WTC11 (cell line): ENCODE data around the gene ZNF609. TPM values are rescaled to one million over a fixed set of nuclear protein-coding genes. Genes with fewer than 3 reads are reported as not detected.

Experiments used
- ATAC-seq: fragments of 200-7000 bp; cut with Tn5 transposase; 2 replicates; pipeline ENCODE4 v1.10.0; 2021; ENCODE audit warnings: mild to moderate bottlenecking, moderate library complexity
- CTCF ChIA-PET: fragments of 300-600 bp; sonication (Branson Sonifier 250); formaldehyde crosslinking; loops from one replicate; lab custom pipeline; 2021; ENCODE audit warnings: antibody characterized with exemption; lab: Charles Lee
- POLR2A ChIA-PET: fragments of 350-600 bp; sonication (Branson Sonifier 250); formaldehyde crosslinking; loops from one replicate; lab custom pipeline; 2021; ENCODE audit warnings: antibody characterized with exemption; lab: Charles Lee
- DNase-seq: peaks from one replicate; pipeline ENCODE4 v3.0.0; 2021; ENCODE audit warnings: low spot score
- H3K27ac Mint-ChIP-seq: 2 replicates; pipeline ENCODE4 v1.8.0; 2021; ENCODE audit warnings: mixed read lengths
- H3K27me3 Mint-ChIP-seq: 2 replicates; pipeline ENCODE4 v1.8.0; 2021; ENCODE audit warnings: low read depth, mild to moderate bottlenecking, moderate library complexity, mixed read lengths
- H3K36me3 Mint-ChIP-seq: 2 replicates; pipeline ENCODE4 v1.8.0; 2021; ENCODE audit warnings: mixed read lengths
- H3K4me1 Mint-ChIP-seq: 2 replicates; pipeline ENCODE4 v1.8.0; 2022; ENCODE audit warnings: mixed read lengths
- H3K4me3 Mint-ChIP-seq: 2 replicates; pipeline ENCODE4 v1.8.0; 2021; ENCODE audit warnings: mild to moderate bottlenecking, moderate library complexity, mixed read lengths
- H3K9me3 Mint-ChIP-seq: 2 replicates; pipeline ENCODE4 v1.8.0; 2021; ENCODE audit warnings: mixed read lengths
- ATF2 ChIP-seq: sonication (generic); formaldehyde crosslinking; IDR thresholded peaks from 2 replicates; pipeline ENCODE4 v1.8.1; 2022; ENCODE audit warnings: low read depth, missing genetic modification reagents, borderline replicate concordance
- ESRRA ChIP-seq: sonication (generic); formaldehyde crosslinking; IDR thresholded peaks from 2 replicates; pipeline ENCODE4 v1.8.1; 2022; ENCODE audit warnings: mild to moderate bottlenecking, missing genetic modification reagents, borderline replicate concordance
- FOXP4 ChIP-seq: sonication (generic); formaldehyde crosslinking; IDR thresholded peaks from 2 replicates; pipeline ENCODE4 v1.8.0; 2022; ENCODE audit warnings: mild to moderate bottlenecking, missing genetic modification reagents
- IRF2 ChIP-seq: sonication (generic); formaldehyde crosslinking; IDR thresholded peaks from 2 replicates; pipeline ENCODE4 v1.8.0; 2022; ENCODE audit warnings: low read depth, missing genetic modification reagents, borderline replicate concordance
- MXD4 ChIP-seq: fragments of 250-450 bp; sonication (Bioruptor Pico); IDR thresholded peaks from 2 replicates; pipeline ENCODE4 v1.8.0; 2021; ENCODE audit warnings: mild to moderate bottlenecking, moderate library complexity, borderline replicate concordance
- PRRX2 ChIP-seq: fragments of 250-450 bp; sonication (Bioruptor Pico); IDR thresholded peaks from 2 replicates; pipeline ENCODE4 v1.8.0; 2021; ENCODE audit warnings: mild to moderate bottlenecking
- SMAD4 ChIP-seq: sonication (generic); formaldehyde crosslinking; IDR thresholded peaks from 2 replicates; pipeline ENCODE4 v1.8.0; 2022; ENCODE audit warnings: mild to moderate bottlenecking, missing genetic modification reagents
- SOX15 ChIP-seq: fragments of 250-450 bp; sonication (Bioruptor Pico); IDR thresholded peaks from 2 replicates; pipeline ENCODE4 v1.9.0; 2021; ENCODE audit warnings: mild to moderate bottlenecking
- SP1 ChIP-seq: sonication (generic); formaldehyde crosslinking; conservative IDR thresholded peaks from 2 replicates; pipeline ENCODE4 v1.8.1; 2022; ENCODE audit warnings: missing genetic modification reagents
- ZBTB43 ChIP-seq: sonication (generic); formaldehyde crosslinking; IDR thresholded peaks from 2 replicates; pipeline ENCODE4 v1.8.1; 2023; ENCODE audit warnings: mild to moderate bottlenecking, missing genetic modification reagents
- ZNF416 ChIP-seq: fragments of 250-450 bp; sonication (Bioruptor Pico); IDR thresholded peaks from 2 replicates; pipeline ENCODE4 v1.9.0; 2021; ENCODE audit warnings: mild to moderate bottlenecking, inconsistent platforms
- ZNF671 ChIP-seq: fragments of 250-450 bp; sonication (Bioruptor Pico); IDR thresholded peaks from 2 replicates; pipeline ENCODE4 v1.8.0; 2021; ENCODE audit warnings: mild to moderate bottlenecking
- ZSCAN18 ChIP-seq: fragments of 250-450 bp; sonication (Bioruptor Pico); IDR thresholded peaks from 2 replicates; pipeline ENCODE4 v2.1.2; 2022; ENCODE audit warnings: mild to moderate bottlenecking, moderate library complexity
- total RNA-seq: library from RNA; stranded (reverse); gene quantifications from 3 replicates; pipeline ENCODE4 v1.2.3, GENCODE V29; 2021
- TF ChIP-seq, protein P1 (sequence below): fragments of 250-450 bp; sonication (Bioruptor Pico); IDR thresholded peaks from 2 replicates; pipeline ENCODE4 v1.9.0; 2021; ENCODE audit warnings: mild to moderate bottlenecking
- TF ChIP-seq, protein P2 (sequence below): sonication (generic); formaldehyde crosslinking; IDR thresholded peaks from 2 replicates; pipeline ENCODE4 v1.8.1; 2023; ENCODE audit warnings: mild to moderate bottlenecking, moderate library complexity, missing genetic modification reagents
- TF ChIP-seq, protein P3 (sequence below): sonication (generic); formaldehyde crosslinking; IDR thresholded peaks from 2 replicates; pipeline ENCODE4 v1.8.0; 2022; ENCODE audit warnings: missing genetic modification reagents

The ZNF609 gene
- total RNA-seq, 1 experiment from 2014 or later: 47.4 TPM

DNA sequence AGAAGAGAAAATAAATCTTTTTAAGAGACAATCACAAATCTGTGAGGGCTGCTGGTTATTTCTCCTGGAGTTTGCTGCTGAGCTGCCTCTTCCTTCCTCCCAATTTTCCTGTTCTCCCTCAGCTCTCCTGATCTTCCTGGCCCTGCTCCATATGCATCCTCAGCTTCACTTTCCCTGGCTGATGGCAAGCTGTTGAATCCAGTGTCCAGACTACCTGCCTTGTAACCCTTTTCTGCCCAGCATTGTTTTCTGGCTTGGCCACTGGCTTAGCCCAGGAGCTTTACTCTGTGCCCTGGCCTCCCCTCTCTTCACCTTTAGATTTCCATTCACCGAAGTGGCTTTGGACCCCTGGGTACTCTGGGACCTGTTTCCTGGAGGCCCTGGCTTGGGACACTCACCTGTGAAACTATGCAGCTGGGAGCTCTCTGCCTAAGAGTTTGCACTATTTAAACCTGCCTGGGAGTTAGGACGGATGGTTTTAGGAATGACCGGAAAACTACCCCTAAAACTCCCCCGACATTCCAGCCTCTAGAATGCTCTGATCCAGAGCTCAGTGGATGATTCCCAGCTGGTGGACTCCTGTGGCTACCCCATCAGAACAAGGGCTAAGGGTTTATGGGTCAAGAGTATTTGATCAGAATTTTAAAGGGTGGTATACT is 225.0 kb downstream of the ZNF609 start (continued):
- TF ChIP-seq FOXP4 (CRISPR knock-in tag) (no peak), ATF2 (CRISPR knock-in tag) (no peak), ZSCAN18 (CRISPR knock-in tag) (no peak), ZBTB43 (CRISPR knock-in tag) (no peak)
- TF ChIP-seq, all 79 proteins: peak for 6

GRCh38 chr15:64686130-64686735 is 225.9 kb downstream of the ZNF609 start:
- POLR2A ChIA-PET: interaction anchor here (0.6 to 1.3 kb wide), 6 partner anchors 9 to 145 kb away, joined by 3 to 14 read pairs (median 4); no protein-coding TSS in a partner anchor
- peaks cover 60% of the 10 kb centered on the region for H3K4me1 Mint-ChIP-seq
- peaks cover 53% of the 10 kb centered on the region for H3K36me3 Mint-ChIP-seq
- H3K27me3 Mint-ChIP-seq: no peaks in the 10 kb centered on the region
- no peak; the same call in 1 of the 2 replicates for ATAC-seq
- CTCF ChIA-PET: interaction anchor here (0.7 to 8.5 kb wide), 14 partner anchors 7 to 416 kb away, joined by 3 to 84 read pairs (median 4); no protein-coding TSS in a partner anchor
- DNase-seq: no peak
- H3K9me3 Mint-ChIP-seq: no peaks in the 10 kb centered on the region
- TF ChIP-seq IRF2 (CRISPR knock-in tag) (no peak), ESRRA (CRISPR knock-in tag) (no peak), ZNF416 (CRISPR knock-in tag) (0 out of 2 replicates have a peak, but pooled peaks have one; percentile 55), MXD4 (CRISPR knock-in tag) (no peak), PRRX2 (CRISPR knock-in tag) (peak; percentile 5; the same call in 1 of the 2 replicates), SMAD4 (CRISPR knock-in tag) (no peak)
- TF ChIP-seq, protein P1, sequence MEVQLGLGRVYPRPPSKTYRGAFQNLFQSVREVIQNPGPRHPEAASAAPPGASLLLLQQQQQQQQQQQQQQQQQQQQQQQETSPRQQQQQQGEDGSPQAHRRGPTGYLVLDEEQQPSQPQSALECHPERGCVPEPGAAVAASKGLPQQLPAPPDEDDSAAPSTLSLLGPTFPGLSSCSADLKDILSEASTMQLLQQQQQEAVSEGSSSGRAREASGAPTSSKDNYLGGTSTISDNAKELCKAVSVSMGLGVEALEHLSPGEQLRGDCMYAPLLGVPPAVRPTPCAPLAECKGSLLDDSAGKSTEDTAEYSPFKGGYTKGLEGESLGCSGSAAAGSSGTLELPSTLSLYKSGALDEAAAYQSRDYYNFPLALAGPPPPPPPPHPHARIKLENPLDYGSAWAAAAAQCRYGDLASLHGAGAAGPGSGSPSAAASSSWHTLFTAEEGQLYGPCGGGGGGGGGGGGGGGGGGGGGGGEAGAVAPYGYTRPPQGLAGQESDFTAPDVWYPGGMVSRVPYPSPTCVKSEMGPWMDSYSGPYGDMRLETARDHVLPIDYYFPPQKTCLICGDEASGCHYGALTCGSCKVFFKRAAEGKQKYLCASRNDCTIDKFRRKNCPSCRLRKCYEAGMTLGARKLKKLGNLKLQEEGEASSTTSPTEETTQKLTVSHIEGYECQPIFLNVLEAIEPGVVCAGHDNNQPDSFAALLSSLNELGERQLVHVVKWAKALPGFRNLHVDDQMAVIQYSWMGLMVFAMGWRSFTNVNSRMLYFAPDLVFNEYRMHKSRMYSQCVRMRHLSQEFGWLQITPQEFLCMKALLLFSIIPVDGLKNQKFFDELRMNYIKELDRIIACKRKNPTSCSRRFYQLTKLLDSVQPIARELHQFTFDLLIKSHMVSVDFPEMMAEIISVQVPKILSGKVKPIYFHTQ (CRISPR knock-in tag): peak; percentile 57; the same call in 1 of the 2 replicates
- H3K27ac Mint-ChIP-seq: peak overlapping the region; percentile 93
- no peak overlapping the region for H3K4me3 Mint-ChIP-seq

DNA sequence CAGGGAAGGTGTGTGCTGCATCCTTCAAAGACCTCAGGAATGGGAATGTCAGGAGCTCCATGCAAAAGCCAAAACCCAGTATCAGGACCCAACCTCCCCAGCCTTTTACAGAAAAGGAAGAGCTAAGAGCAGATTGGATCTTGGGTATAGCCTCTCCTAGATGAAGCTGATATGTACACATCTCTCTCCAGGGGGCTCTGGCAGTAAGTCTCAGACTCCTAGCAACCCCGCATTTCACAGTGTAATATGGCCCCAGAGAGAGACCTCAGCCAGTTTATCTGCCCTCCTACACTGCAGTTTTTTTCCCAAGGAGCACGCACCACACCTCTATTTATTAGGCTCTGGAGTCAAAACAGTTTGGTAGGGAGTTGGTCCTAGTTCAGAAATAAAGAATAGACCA is 226.8 kb downstream of the ZNF609 start:
- Mint-ChIP-seq H3K9me3 (no peaks in the 10 kb centered on the region), H3K36me3 (peaks cover 48% of the 10 kb centered on the region), H3K4me1 (peaks cover 67% of the 10 kb centered on the region), H3K27ac (peak overlapping the region; percentile 93), H3K4me3 (no peak overlapping the region), H3K27me3 (no peaks in the 10 kb centered on the region)
- ATAC-seq (peak; percentile 17), DNase-seq (no peak)
- POLR2A ChIA-PET: interaction anchor here (1.1 to 1.3 kb wide), 3 partner anchors 8 to 74 kb away, joined by 3 to 14 read pairs (median 3); no protein-coding TSS in a partner anchor
- CTCF ChIA-PET: interaction anchor here (0.5 to 8.5 kb wide), 17 partner anchors 8 to 246 kb away, joined by 3 to 84 read pairs (median 4); no protein-coding TSS in a partner anchor
- TF ChIP-seq SP1 (CRISPR knock-in tag) (no peak), SOX15 (CRISPR knock-in tag) (no peak), ZNF671 (CRISPR knock-in tag) (no peak)
- TF ChIP-seq, protein P2, sequence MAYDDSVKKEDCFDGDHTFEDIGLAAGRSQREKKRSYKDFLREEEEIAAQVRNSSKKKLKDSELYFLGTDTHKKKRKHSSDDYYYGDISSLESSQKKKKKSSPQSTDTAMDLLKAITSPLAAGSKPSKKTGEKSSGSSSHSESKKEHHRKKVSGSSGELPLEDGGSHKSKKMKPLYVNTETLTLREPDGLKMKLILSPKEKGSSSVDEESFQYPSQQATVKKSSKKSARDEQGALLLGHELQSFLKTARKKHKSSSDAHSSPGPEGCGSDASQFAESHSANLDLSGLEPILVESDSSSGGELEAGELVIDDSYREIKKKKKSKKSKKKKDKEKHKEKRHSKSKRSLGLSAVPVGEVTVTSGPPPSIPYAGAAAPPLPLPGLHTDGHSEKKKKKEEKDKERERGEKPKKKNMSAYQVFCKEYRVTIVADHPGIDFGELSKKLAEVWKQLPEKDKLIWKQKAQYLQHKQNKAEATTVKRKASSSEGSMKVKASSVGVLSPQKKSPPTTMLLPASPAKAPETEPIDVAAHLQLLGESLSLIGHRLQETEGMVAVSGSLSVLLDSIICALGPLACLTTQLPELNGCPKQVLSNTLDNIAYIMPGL (CRISPR knock-in tag): no peak
- TF ChIP-seq, protein P3, sequence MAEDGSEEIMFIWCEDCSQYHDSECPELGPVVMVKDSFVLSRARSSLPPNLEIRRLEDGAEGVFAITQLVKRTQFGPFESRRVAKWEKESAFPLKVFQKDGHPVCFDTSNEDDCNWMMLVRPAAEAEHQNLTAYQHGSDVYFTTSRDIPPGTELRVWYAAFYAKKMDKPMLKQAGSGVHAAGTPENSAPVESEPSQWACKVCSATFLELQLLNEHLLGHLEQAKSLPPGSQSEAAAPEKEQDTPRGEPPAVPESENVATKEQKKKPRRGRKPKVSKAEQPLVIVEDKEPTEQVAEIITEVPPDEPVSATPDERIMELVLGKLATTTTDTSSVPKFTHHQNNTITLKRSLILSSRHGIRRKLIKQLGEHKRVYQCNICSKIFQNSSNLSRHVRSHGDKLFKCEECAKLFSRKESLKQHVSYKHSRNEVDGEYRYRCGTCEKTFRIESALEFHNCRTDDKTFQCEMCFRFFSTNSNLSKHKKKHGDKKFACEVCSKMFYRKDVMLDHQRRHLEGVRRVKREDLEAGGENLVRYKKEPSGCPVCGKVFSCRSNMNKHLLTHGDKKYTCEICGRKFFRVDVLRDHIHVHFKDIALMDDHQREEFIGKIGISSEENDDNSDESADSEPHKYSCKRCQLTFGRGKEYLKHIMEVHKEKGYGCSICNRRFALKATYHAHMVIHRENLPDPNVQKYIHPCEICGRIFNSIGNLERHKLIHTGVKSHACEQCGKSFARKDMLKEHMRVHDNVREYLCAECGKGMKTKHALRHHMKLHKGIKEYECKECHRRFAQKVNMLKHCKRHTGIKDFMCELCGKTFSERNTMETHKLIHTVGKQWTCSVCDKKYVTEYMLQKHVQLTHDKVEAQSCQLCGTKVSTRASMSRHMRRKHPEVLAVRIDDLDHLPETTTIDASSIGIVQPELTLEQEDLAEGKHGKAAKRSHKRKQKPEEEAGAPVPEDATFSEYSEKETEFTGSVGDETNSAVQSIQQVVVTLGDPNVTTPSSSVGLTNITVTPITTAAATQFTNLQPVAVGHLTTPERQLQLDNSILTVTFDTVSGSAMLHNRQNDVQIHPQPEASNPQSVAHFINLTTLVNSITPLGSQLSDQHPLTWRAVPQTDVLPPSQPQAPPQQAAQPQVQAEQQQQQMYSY: no peak
